GM12878 (cell line): ENCODE measurements around the gene ROBO1. TPM values are rescaled to one million over a fixed set of nuclear protein-coding genes. Genes with fewer than 3 reads are reported as not detected.

Experiments used
- ATAC-seq: fragments of 200-7000 bp; cut with Tn5 transposase; 3 replicates; pipeline ENCODE4 v1.9.1; 2020; ENCODE audit warnings: mild to moderate bottlenecking, moderate library complexity
- BruUV-seq: library from RNA; stranded (reverse); fragments of 400-500 nt; replicated peaks from 2 replicates; lab custom pipeline; 2021; lab: Mats Ljungman, UMichigan
- CTCF ChIA-PET: fragments of 300-600 bp; sonication (Branson Sonifier 250); formaldehyde crosslinking; extraction: SDS; loops from one replicate; lab custom pipeline; 2021; ENCODE audit warnings: inconsistent platforms; lab: Yijun Ruan, JAX
- POLR2A ChIA-PET: fragments of 350-600 bp; formaldehyde crosslinking; extraction: SDS; loops from one replicate; lab custom pipeline; 2021; ENCODE audit warnings: inconsistent platforms; lab: Charles Lee
- RAD21 ChIA-PET: fragments of 300-600 bp; sonication (Branson Sonifier 250); formaldehyde crosslinking; loops from one replicate; lab custom pipeline; 2023; ENCODE audit warnings: antibody characterized with exemption; ENCODE audit not compliant: unreplicated experiment; lab: Charles Lee
- SMC1A ChIA-PET: fragments of 300-600 bp; sonication (Branson Sonifier 250); formaldehyde crosslinking; loops from one replicate; lab custom pipeline; 2023; ENCODE audit not compliant: unreplicated experiment, uncharacterized antibody; lab: Charles Lee
- DNase-seq: peaks from one replicate; pipeline ENCODE4 v3.0.0-alpha.2; 2011; ENCODE audit warnings: low read depth, low spot score
- FAIRE-seq: peaks from 3 replicates; lab custom pipeline; 2011; peaks lifted over from hg19 to GRCh38; lab: Jason Lieb, UNC
- H2AFZ ChIP-seq: 2 replicates; pipeline ENCODE4 v1.6.0; 2011; ENCODE audit warnings: low read depth, low read length, control low read depth; ENCODE audit not compliant: control insufficient read depth
- H3K27ac ChIP-seq: 2 replicates; pipeline ENCODE4 v1.5.1; 2011; ENCODE audit warnings: control low read depth; ENCODE audit not compliant: control insufficient read depth, insufficient read depth
- H3K27me3 ChIP-seq, 2 experiments: replicated peaks in 1 of 2; 2 replicates each; pipeline versions ENCODE4 v1.6.0 to v1.6.1; 2011; ENCODE audit warnings: low read length in 1 of 2; ENCODE audit not compliant: control insufficient read depth in 2 of 2, insufficient read depth in 2 of 2
- H3K36me3 ChIP-seq, 2 experiments: 2 replicates each; pipeline ENCODE4 v1.5.1; 2011; ENCODE audit warnings: low read length in 1 of 2; ENCODE audit not compliant: control insufficient read depth in 2 of 2, insufficient read depth in 2 of 2
- H3K4me1 ChIP-seq: 2 replicates; pipeline ENCODE4 v1.6.1; 2011; ENCODE audit warnings: mild to moderate bottlenecking, low read length, moderate library complexity, mixed read lengths; ENCODE audit not compliant: control insufficient read depth, insufficient read depth
- H3K4me2 ChIP-seq: 2 replicates; pipeline ENCODE4 v1.6.0; 2011; ENCODE audit warnings: control low read depth; ENCODE audit not compliant: control insufficient read depth, insufficient read depth
- H3K4me3 ChIP-seq: fragments of 200-600 bp; sonication (generic); 2 replicates; pipeline ENCODE4 v1.5.1; 2016
- H3K79me2 ChIP-seq: 2 replicates; pipeline ENCODE4 v1.6.0; 2011; ENCODE audit warnings: low read length; ENCODE audit not compliant: control insufficient read depth, insufficient read depth
- H3K9ac ChIP-seq: 2 replicates; pipeline ENCODE4 v1.8.0; 2011; ENCODE audit warnings: low read length, control low read depth, mixed read lengths; ENCODE audit not compliant: control insufficient read depth, insufficient read depth
- H3K9me3 ChIP-seq: replicated peaks from 3 replicates; pipeline ENCODE4 v1.5.1; 2011; ENCODE audit warnings: mild to moderate bottlenecking, low read length; ENCODE audit not compliant: control insufficient read depth, insufficient read depth
- H4K20me1 ChIP-seq: 2 replicates; pipeline ENCODE4 v1.6.0; 2011; ENCODE audit not compliant: control insufficient read depth, insufficient read depth
- CBFB ChIP-seq: IDR thresholded peaks from 2 replicates; pipeline ENCODE4 v1.6.1; 2016; ENCODE audit warnings: antibody characterized with exemption, low read depth
- CEBPB ChIP-seq, 2 experiments: fragments of 150-350 bp in 1 of 2; IDR thresholded peaks; 2 replicates each; pipeline ENCODE4 v1.6.1; 2012 to 2014; ENCODE audit warnings: low read depth in 2 of 2, low read length in 2 of 2, borderline replicate concordance in 1 of 2, inconsistent platforms in 1 of 2
- CEBPZ ChIP-seq: fragments of 150-350 bp; IDR thresholded peaks from 2 replicates; pipeline ENCODE4 v1.6.1; 2016; ENCODE audit warnings: low read depth, low read length
- EGR1 ChIP-seq, 2 experiments: IDR thresholded peaks; 1 replicate in 1 of 2; 2 replicates in 1 of 2; pipeline ENCODE4 v1.6.1; 2011 to 2012; ENCODE audit warnings: low read depth in 2 of 2, low read length in 2 of 2, borderline replicate concordance in 1 of 2, mild to moderate bottlenecking in 1 of 2, moderate library complexity in 1 of 2
- FOXK2 ChIP-seq: fragments of 450-650 bp; IDR thresholded peaks from 2 replicates; pipeline ENCODE4 v1.6.1; 2017; ENCODE audit warnings: mild to moderate bottlenecking, moderate library complexity
- MEF2A ChIP-seq: IDR thresholded peaks from 2 replicates; pipeline ENCODE4 v1.6.1; 2011; ENCODE audit warnings: low read depth, mild to moderate bottlenecking, low read length, moderate library complexity; ENCODE audit not compliant: insufficient read depth
- NFIC ChIP-seq: IDR thresholded peaks from 2 replicates; pipeline ENCODE4 v1.6.1; 2012; ENCODE audit warnings: low read depth, mild to moderate bottlenecking, inconsistent platforms, low read length, moderate library complexity
- NR2C1 ChIP-seq: fragments of 450-650 bp; IDR thresholded peaks from 2 replicates; pipeline ENCODE4 v1.6.1; 2017; ENCODE audit warnings: antibody characterized with exemption, mild to moderate bottlenecking, moderate library complexity
- POLR2AphosphoS2 ChIP-seq: IDR thresholded peaks from 2 replicates; pipeline ENCODE4 v1.6.1; 2011; ENCODE audit warnings: low read depth, mild to moderate bottlenecking, low read length, improper control_type of control experiment, moderate library complexity
- RELA ChIP-seq: fragments of 450-650 bp; IDR thresholded peaks from 2 replicates; pipeline ENCODE4 v1.8.0; 2014; ENCODE audit warnings: borderline replicate concordance; ENCODE audit not compliant: partially characterized antibody
- SMAD5 ChIP-seq: IDR thresholded peaks from 2 replicates; pipeline ENCODE4 v1.6.1; 2016; ENCODE audit warnings: antibody characterized with exemption, low read depth
- TCF7 ChIP-seq: IDR thresholded peaks from 2 replicates; pipeline ENCODE4 v1.6.1; 2014; ENCODE audit warnings: antibody characterized with exemption, borderline replicate concordance
- WGBS: methylation state at CpG from one replicate; pipeline ENCODE4 v1.1.6; 2016; ENCODE audit warnings: low lambda C conversion rate; ENCODE audit not compliant: insufficient replicate concordance, insufficient coverage; ENCODE audit errors: missing lambda C conversion rate; 5-methylcytosine and 5-hydroxymethylcytosine counted together
- in situ Hi-C: fragments of 300-500 bp; cut with MboI; formaldehyde crosslinking; loops from 9 replicates; pipeline ENCODE4 v1.14.3; 2018; ENCODE audit warnings: mixed read lengths
- intact Hi-C: fragments of 100-400 bp; cut with micrococcal nuclease; formaldehyde crosslinking; loops from one replicate; pipeline ENCODE4 v1.14.2; 2022; ENCODE audit not compliant: unreplicated experiment
- polyA plus RNA-seq, 11 experiments: library from polyadenylated mRNA; depleted of rRNA in 4 of 11; unstranded in 6 of 11; stranded (reverse) in 5 of 11; fragments of >200 nt; fragmentation: Nextera tagmentation in 4 of 11; fragmentation: Illumina TruSeq in 1 of 11; extraction: Ambion mirVana in 4 of 11; extraction: Trizol in 1 of 11; gene quantifications; 1 replicate in 1 of 11; 2 replicates in 10 of 11; pipeline versions ENCODE4 v1.2.1 to v1.2.3, GENCODE V29; 2011 to 2016; ENCODE audit warnings: inconsistent platforms in 2 of 11, missing spikeins in 2 of 11, low read depth in 1 of 11
- total RNA-seq, 4 experiments: library from RNA; depleted of rRNA in 3 of 4; stranded (reverse); fragments of >200 nt in 3 of 4; fragmentation: Illumina TruSeq in 1 of 4; extraction: Trizol in 1 of 4; gene quantifications; 2 replicates each; pipeline versions ENCODE4 v1.2.1 to v1.2.3, GENCODE V29; 2013 to 2021

Gene ROBO1
- total and polyA plus RNA-seq, 10 of the 15 experiments (the other 5 are each of a cell fraction or from before 2014, with no cell fraction given), result 0.29 to 46.5 (median 1.2) TPM

- H3K4me3 ChIP-seq, result no peak overlapping the region
- ChIA-PET SMC1A (no interaction called here), RAD21 (no interaction called here), CTCF (no interaction called here), POLR2A (no interaction called here)
- no peaks in the 10 kb centered on the region for H3K79me2 ChIP-seq
- no peak for FAIRE-seq
- H3K4me1 ChIP-seq, result no peaks in the 10 kb centered on the region
- no peaks in the 10 kb centered on the region for H4K20me1 ChIP-seq
- ATAC-seq, result no peak
- H3K36me3 ChIP-seq, result no peaks in the 10 kb centered on the region
- no peak overlapping the region for H3K27ac ChIP-seq
- H3K9ac ChIP-seq, result no peak overlapping the region
- no peak overlapping the region for H3K4me2 ChIP-seq
- 71% methylated on average over 5 of the region's 5 CpGs for WGBS
- no peak for DNase-seq
- no peaks in the 10 kb centered on the region; the same call in 1 of the 3 replicates for H3K9me3 ChIP-seq
- H2AFZ ChIP-seq, result no peak overlapping the region
- TF ChIP-seq EGR1 (IDR thresholded peaks at IDR 0.05; ENCODE audit: borderline replicate concordance in 1 of 2, low read depth in 2 of 2, low read length in 2 of 2), result no peak
- TF ChIP-seq FOXK2, result no peak
- BruUV-seq, result no TSS peak
- intact Hi-C loops, result no loop called here
- in situ Hi-C loops, result no loop called here
- no peaks in the 10 kb centered on the region for H3K27me3 ChIP-seq
Observed at GRCh38 chr3:78745847-78746246, 1022.0 kb downstream of the ROBO1 start.

GRCh38 chr3:78742491-78742890, 1025.3 kb downstream of the ROBO1 start:
- ChIA-PET RAD21 (interaction anchor here (1.6 kb wide), 1 partner anchor 14 kb away, joined by 3 read pairs; no protein-coding TSS in a partner anchor), POLR2A (no interaction called here), CTCF (no interaction called here)
- Histone ChIP-seq H3K9ac (no peak overlapping the region), H3K4me3 (no peak overlapping the region), H3K4me1 (no peaks in the 10 kb centered on the region), H3K9me3 (no peaks in the 10 kb centered on the region; the same call in 1 of the 3 replicates), H2AFZ (no peak overlapping the region), H3K27ac (no peak overlapping the region), H4K20me1 (no peaks in the 10 kb centered on the region), H3K4me2 (no peak overlapping the region), H3K36me3 (no peaks in the 10 kb centered on the region), H3K79me2 (no peaks in the 10 kb centered on the region)
- no peak for DNase-seq
- intact Hi-C loops, result no loop called here
- BruUV-seq, result no TSS peak
- FAIRE-seq, result no peak
- ATAC-seq, result no peak
- in situ Hi-C loops, result no loop called here
- TF ChIP-seq NFIC (no peak), SMAD5 (no peak), NR2C1 (no peak), CEBPB (IDR thresholded peaks at IDR 0.05; ENCODE audit: borderline replicate concordance in 1 of 2, low read depth in 2 of 2, low read length in 2 of 2) (no peak), MEF2A (no peak), CBFB (no peak), TCF7 (no peak), POLR2AphosphoS2 (no peak), CEBPZ (no peak), RELA (no peak)
- TF ChIP-seq, all 136 proteins: peak for 0
- SMC1A ChIA-PET, result no interaction called here
- WGBS, result 50% methylated on average over 1 of the region's 1 CpG
- no peaks in the 10 kb centered on the region for H3K27me3 ChIP-seq
